HepG2 (cell line): ENCODE data around the gene ALLC. TPM values are rescaled to one million over a fixed set of nuclear protein-coding genes. Genes with fewer than 3 reads are reported as not detected.

Experiments used
- ATF2 ChIP-seq: sonication (generic); formaldehyde crosslinking; IDR thresholded peaks from 2 replicates; pipeline ENCODE4 v1.4.0; 2020; ENCODE audit warnings: missing genetic modification reagents
- ATF7-NPFF ChIP-seq: sonication (generic); formaldehyde crosslinking; IDR thresholded peaks from 2 replicates; pipeline ENCODE4 v1.8.1; 2023; ENCODE audit warnings: mild to moderate bottlenecking, low read depth, missing genetic modification reagents, moderate library complexity
- CSRNP1 ChIP-seq: sonication (generic); formaldehyde crosslinking; IDR thresholded peaks from 2 replicates; pipeline ENCODE4 v1.8.1; 2023; ENCODE audit warnings: mild to moderate bottlenecking, missing genetic modification reagents
- HNRNPL ChIP-seq: fragments of 200-400 bp; formaldehyde crosslinking; IDR thresholded peaks from 2 replicates; pipeline ENCODE4 v1.6.1; 2017; ENCODE audit warnings: mild to moderate bottlenecking, low read depth, low read length
- SOX13 ChIP-seq, 3 experiments: fragments of 450-650 bp in 1 of 3; sonication (generic) in 1 of 3; formaldehyde crosslinking in 1 of 3; IDR thresholded peaks in 2 of 3; conservative IDR thresholded peaks in 1 of 3; 2 replicates each; pipeline versions ENCODE4 v1.5.0 to v1.6.1; 2016 to 2020; ENCODE audit warnings: antibody characterized with exemption in 1 of 3, mild to moderate bottlenecking in 1 of 3, missing compliant biosample characterization in 1 of 3, missing genetic modification reagents in 1 of 3, moderate library complexity in 1 of 3
- TARDBP ChIP-seq: sonication (generic); formaldehyde crosslinking; IDR thresholded peaks from 2 replicates; pipeline ENCODE4 v1.8.0; 2022; ENCODE audit warnings: mild to moderate bottlenecking, missing genetic modification reagents
- ZFP90 ChIP-seq: sonication (generic); formaldehyde crosslinking; IDR thresholded peaks from 2 replicates; pipeline ENCODE4 v1.8.0; 2022; ENCODE audit warnings: missing genetic modification reagents, mild to moderate bottlenecking, inconsistent platforms, borderline replicate concordance
- ZNF264 ChIP-seq: sonication (generic); formaldehyde crosslinking; IDR thresholded peaks from 2 replicates; pipeline ENCODE4 v1.4.0; 2020; ENCODE audit warnings: missing genetic modification reagents
- ZNF292 ChIP-seq: sonication (generic); formaldehyde crosslinking; IDR thresholded peaks from 2 replicates; pipeline ENCODE4 v1.8.1; 2022; ENCODE audit warnings: mild to moderate bottlenecking, low read depth, missing genetic modification reagents, borderline replicate concordance
- ZNF407 ChIP-seq: sonication (generic); formaldehyde crosslinking; IDR thresholded peaks from one replicate; pipeline ENCODE4 v1.5.1; 2020; ENCODE audit warnings: mild to moderate bottlenecking, missing genetic modification reagents; ENCODE audit errors: not compliant biosample characterization
- ZNF430 ChIP-seq: sonication (generic); formaldehyde crosslinking; IDR thresholded peaks from 2 replicates; pipeline ENCODE4 v1.9.0; 2021; ENCODE audit warnings: mild to moderate bottlenecking, missing genetic modification reagents
- ZNF580 ChIP-seq: IDR thresholded peaks from 2 replicates; pipeline ENCODE4 v1.6.1; 2016; ENCODE audit warnings: low read depth, borderline replicate concordance
- ZNF839 ChIP-seq: sonication (generic); formaldehyde crosslinking; IDR thresholded peaks from 2 replicates; pipeline ENCODE4 v1.4.0; 2020; ENCODE audit warnings: missing genetic modification reagents, mild to moderate bottlenecking, borderline replicate concordance
- ZSCAN31 ChIP-seq: sonication (generic); formaldehyde crosslinking; IDR thresholded peaks from 2 replicates; pipeline ENCODE4 v1.5.0; 2020; ENCODE audit warnings: low read depth, mild to moderate bottlenecking, missing genetic modification reagents
- polyA plus RNA-seq, 8 experiments: library from polyadenylated mRNA; depleted of rRNA in 3 of 8; stranded (reverse) in 7 of 8; unstranded in 1 of 8; fragments of >200 nt; fragmentation: Illumina TruSeq in 4 of 8; extraction: Trizol in 4 of 8; gene quantifications; 2 replicates each; pipeline versions ENCODE4 v1.2.1 to v1.2.3, GENCODE V29; 2011 to 2016; ENCODE audit warnings: low read depth in 4 of 8, missing spikeins in 1 of 8, mixed read lengths in 1 of 8; ENCODE audit not compliant: insufficient read depth in 1 of 8
- total RNA-seq, 5 experiments: library from RNA; depleted of rRNA; stranded (reverse); fragments of >200 nt; fragmentation: Illumina TruSeq; extraction: Trizol; gene quantifications; 2 replicates each; pipeline ENCODE4 v1.2.3, GENCODE V29; 2016; ENCODE audit warnings: low read depth in 1 of 5

Gene ALLC
- total and polyA plus RNA-seq, 2 of the 13 experiments (the other 11 are each of a cell fraction or from before 2014, with no cell fraction given), result 0.08 to 0.11 TPM

- TF ChIP-seq ZNF407 (CRISPR knock-in tag) (peak; percentile 56), HNRNPL (0 out of 2 replicates have a peak, but pooled peaks have one; percentile 62), ZNF839 (CRISPR knock-in tag) (peak; percentile 76; the same call in 1 of the 2 replicates), ATF2 (CRISPR knock-in tag) (peak; percentile 23; the same call in 1 of the 2 replicates), ZSCAN31 (CRISPR knock-in tag) (0 out of 2 replicates have a peak, but pooled peaks have one; percentile 51), ZFP90 (CRISPR knock-in tag) (peak; percentile 50; the same call in 1 of the 2 replicates), ZNF430 (0 out of 2 replicates have a peak, but pooled peaks have one; percentile 48), TARDBP (peak; percentile 69; the same call in 1 of the 2 replicates), SOX13 (IDR thresholded peaks at IDR 0.05) (no peak), SOX13 (CRISPR knock-in tag; conservative IDR thresholded peaks at IDR 0.05 in 1 of 2, IDR thresholded peaks at IDR 0.05 in 1 of 2) (peak in 1 of 2 experiments; percentile 64; a peak in 2 of 4 replicates), ZNF580 (CRISPR knock-in tag) (peak; percentile 49; the same call in 1 of the 2 replicates), ZNF292 (CRISPR knock-in tag) (peak; percentile 84; the same call in 1 of the 2 replicates), ATF7-NPFF (CRISPR knock-in tag) (no peak), ZNF264 (CRISPR knock-in tag) (0 out of 2 replicates have a peak, but pooled peaks have one; percentile 42), CSRNP1 (CRISPR knock-in tag) (peak; percentile 79; the same call in 1 of the 2 replicates)
Measured at GRCh38 chr2:3651691-3652648, 6.0 kb upstream of the ALLC start (continued).
